HEK293T (cell line): ENCODE results near the gene PAPLN.

Experiments
- CTCF ChIA-PET: fragments of 350-600 bp; formaldehyde crosslinking; extraction: SDS; loops from one replicate; lab custom pipeline; 2021; ENCODE audit warnings: antibody characterized with exemption, inconsistent platforms; lab: Yijun Ruan, JAX
- POLR2A ChIA-PET: fragments of 350-600 bp; formaldehyde crosslinking; extraction: SDS; loops from one replicate; lab custom pipeline; 2020; ENCODE audit warnings: antibody characterized with exemption, inconsistent platforms; lab: Yijun Ruan, JAX
- DNase-seq: peaks from one replicate; pipeline ENCODE4 v3.0.0; 2012; ENCODE audit warnings: mixed read lengths; ENCODE audit errors: extremely low spot score
- ARNT ChIP-seq: fragments of 450-650 bp; IDR thresholded peaks from 2 replicates; pipeline ENCODE4 v1.6.1; 2017; ENCODE audit warnings: mild to moderate bottlenecking
- BHLHE40 ChIP-seq: fragments of 450-650 bp; IDR thresholded peaks from 2 replicates; pipeline ENCODE4 v1.6.1; 2016; ENCODE audit warnings: mild to moderate bottlenecking, moderate library complexity, borderline replicate concordance
- CTBP1 ChIP-seq: fragments of 450-650 bp; IDR thresholded peaks from 2 replicates; pipeline ENCODE4 v1.6.1; 2016; ENCODE audit warnings: borderline replicate concordance
- ELF4 ChIP-seq: fragments of 450-650 bp; IDR thresholded peaks from 2 replicates; pipeline ENCODE4 v1.6.1; 2017; ENCODE audit warnings: antibody characterized with exemption
- FOXA1 ChIP-seq: fragments of 450-650 bp; IDR thresholded peaks from 2 replicates; pipeline ENCODE4 v1.6.1; 2016; ENCODE audit warnings: mild to moderate bottlenecking
- FOXK2 ChIP-seq: fragments of 450-650 bp; IDR thresholded peaks from 2 replicates; pipeline ENCODE4 v1.6.1; 2016; ENCODE audit warnings: mild to moderate bottlenecking
- FOXM1 ChIP-seq: fragments of 450-650 bp; IDR thresholded peaks from 2 replicates; pipeline ENCODE4 v1.6.1; 2017; ENCODE audit warnings: mild to moderate bottlenecking, borderline replicate concordance
- HDGF ChIP-seq: fragments of 450-650 bp; IDR thresholded peaks from 2 replicates; pipeline ENCODE4 v1.6.1; 2017; ENCODE audit warnings: antibody characterized with exemption, borderline replicate concordance
- L3MBTL2 ChIP-seq: fragments of 450-650 bp; conservative IDR thresholded peaks from 2 replicates; pipeline ENCODE4 v1.6.1; 2016; ENCODE audit warnings: mild to moderate bottlenecking
- LEF1 ChIP-seq: fragments of 450-650 bp; IDR thresholded peaks from 2 replicates; pipeline ENCODE4 v1.6.1; 2017; ENCODE audit warnings: mild to moderate bottlenecking, borderline replicate concordance
- NFRKB ChIP-seq: fragments of 450-650 bp; IDR thresholded peaks from 2 replicates; pipeline ENCODE4 v1.6.1; 2016; ENCODE audit warnings: mild to moderate bottlenecking, moderate library complexity
- PKNOX1 ChIP-seq: fragments of 450-650 bp; IDR thresholded peaks from 2 replicates; pipeline ENCODE4 v1.6.1; 2016
- SP1 ChIP-seq: fragments of 450-650 bp; IDR thresholded peaks from 2 replicates; pipeline ENCODE4 v1.6.1; 2017
- SUZ12 ChIP-seq: fragments of 450-650 bp; IDR thresholded peaks from 2 replicates; pipeline ENCODE4 v1.6.1; 2016; ENCODE audit warnings: mild to moderate bottlenecking
- TARDBP ChIP-seq: fragments of 450-650 bp; IDR thresholded peaks from 2 replicates; pipeline ENCODE4 v1.6.1; 2016
- ZNF384 ChIP-seq: fragments of 450-650 bp; IDR thresholded peaks from 2 replicates; pipeline ENCODE4 v1.6.1; 2016

Gene PAPLN

GRCh38 chr14:73261520-73262426 lies 24.5 kb downstream of the PAPLN start:
- DNase-seq = no peak
- TF ChIP-seq LEF1 = no peak
- TF ChIP-seq CTBP1 = no peak
- TF ChIP-seq TARDBP = no peak
- TF ChIP-seq ARNT = no peak
- no peak for TF ChIP-seq SP1
- no peak for TF ChIP-seq ZNF384
- no peak for TF ChIP-seq FOXM1
- no peak for TF ChIP-seq FOXK2
- TF ChIP-seq PKNOX1 = no peak
- TF ChIP-seq SUZ12 = no peak
- no peak for TF ChIP-seq ELF4
- TF ChIP-seq L3MBTL2 = no peak
- no peak for TF ChIP-seq NFRKB
- TF ChIP-seq BHLHE40 = no peak
- TF ChIP-seq FOXA1 = no peak
- TF ChIP-seq HDGF = no peak
- ChIA-PET CTCF (no interaction called here), POLR2A (no interaction called here)

GRCh38 chr14:73262427-73263183 lies 25.3 kb downstream of the PAPLN start:
- ChIA-PET POLR2A (no interaction called here), CTCF (interaction anchor here (0.6 kb wide), 1 partner anchor 23 kb away, joined by 3 read pairs; no protein-coding TSS in a partner anchor)
- TF ChIP-seq SUZ12 (no peak), LEF1 (no peak), FOXA1 (no peak), FOXK2 (no peak), BHLHE40 (no peak), ARNT (no peak), TARDBP (no peak), PKNOX1 (no peak), NFRKB (no peak), ELF4 (no peak)
- DNase-seq = no peak

- ChIA-PET CTCF (no interaction called here), POLR2A (no interaction called here)
- no peak for DNase-seq
These were observed 26.3 kb downstream of the PAPLN start for GRCh38 chr14:73263606-73264005.

GRCh38 chr14:73264080-73264884 lies 27.0 kb downstream of the PAPLN start:
- ChIA-PET CTCF (no interaction called here), POLR2A (no interaction called here)
- no peak for TF ChIP-seq L3MBTL2
- DNase-seq = no peak

More at GRCh38 chr14:73263606-73264005, 26.3 kb downstream of the PAPLN start:
- TF ChIP-seq TARDBP (no peak), SP1 (no peak), FOXM1 (no peak), ELF4 (no peak), NFRKB (no peak), PKNOX1 (no peak), CTBP1 (no peak), LEF1 (no peak), L3MBTL2 (no peak), BHLHE40 (no peak), FOXA1 (no peak)

- POLR2A ChIA-PET = no interaction called here
- CTCF ChIA-PET = no interaction called here
- TF ChIP-seq FOXA1 = no peak
- TF ChIP-seq NFRKB = no peak
- no peak for TF ChIP-seq L3MBTL2
- no peak for TF ChIP-seq BHLHE40
- TF ChIP-seq ELF4 = no peak
- no peak for TF ChIP-seq TARDBP
- no peak for TF ChIP-seq CTBP1
- TF ChIP-seq ARNT = no peak
- TF ChIP-seq LEF1 = no peak
- no peak for TF ChIP-seq PKNOX1
- no peak for TF ChIP-seq SP1
- DNase-seq = no peak
These were observed 27.8 kb downstream of the PAPLN start for GRCh38 chr14:73264885-73265720.
